Activated T-cell treated with anti-CD3 and anti-CD28 coated beads for 1 hour (primary cell): ENCODE data around the gene MED15.
"Not testable (repeated sequence)": the region's sequence is repeated elsewhere in the genome, so short reads cannot be mapped to it uniquely, and the experiment has no call there.

Experiments
- DNase-seq: peaks from one replicate; pipeline ENCODE4 v3.0.0-alpha.2; 2020; ENCODE audit warnings: low read depth

Gene MED15, protein sequence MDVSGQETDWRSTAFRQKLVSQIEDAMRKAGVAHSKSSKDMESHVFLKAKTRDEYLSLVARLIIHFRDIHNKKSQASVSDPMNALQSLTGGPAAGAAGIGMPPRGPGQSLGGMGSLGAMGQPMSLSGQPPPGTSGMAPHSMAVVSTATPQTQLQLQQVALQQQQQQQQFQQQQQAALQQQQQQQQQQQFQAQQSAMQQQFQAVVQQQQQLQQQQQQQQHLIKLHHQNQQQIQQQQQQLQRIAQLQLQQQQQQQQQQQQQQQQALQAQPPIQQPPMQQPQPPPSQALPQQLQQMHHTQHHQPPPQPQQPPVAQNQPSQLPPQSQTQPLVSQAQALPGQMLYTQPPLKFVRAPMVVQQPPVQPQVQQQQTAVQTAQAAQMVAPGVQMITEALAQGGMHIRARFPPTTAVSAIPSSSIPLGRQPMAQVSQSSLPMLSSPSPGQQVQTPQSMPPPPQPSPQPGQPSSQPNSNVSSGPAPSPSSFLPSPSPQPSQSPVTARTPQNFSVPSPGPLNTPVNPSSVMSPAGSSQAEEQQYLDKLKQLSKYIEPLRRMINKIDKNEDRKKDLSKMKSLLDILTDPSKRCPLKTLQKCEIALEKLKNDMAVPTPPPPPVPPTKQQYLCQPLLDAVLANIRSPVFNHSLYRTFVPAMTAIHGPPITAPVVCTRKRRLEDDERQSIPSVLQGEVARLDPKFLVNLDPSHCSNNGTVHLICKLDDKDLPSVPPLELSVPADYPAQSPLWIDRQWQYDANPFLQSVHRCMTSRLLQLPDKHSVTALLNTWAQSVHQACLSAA

GRCh38 chr22:20507253-20508066, at the start of gene MED15:
Gene MED15, plus strand, starts transcription at chr22:20507610. Its CDS starts 69 bp downstream, at chr22:20507679.
- DNase-seq, result peak; percentile 79

- DNase-seq, result no peak
These were observed 48.8 kb upstream of the MED15 start for GRCh38 chr22:20458530-20459151.

GRCh38 chr22:20459152-20459542, 48.3 kb upstream of the MED15 start:
- DNase-seq, result no peak

DNA sequence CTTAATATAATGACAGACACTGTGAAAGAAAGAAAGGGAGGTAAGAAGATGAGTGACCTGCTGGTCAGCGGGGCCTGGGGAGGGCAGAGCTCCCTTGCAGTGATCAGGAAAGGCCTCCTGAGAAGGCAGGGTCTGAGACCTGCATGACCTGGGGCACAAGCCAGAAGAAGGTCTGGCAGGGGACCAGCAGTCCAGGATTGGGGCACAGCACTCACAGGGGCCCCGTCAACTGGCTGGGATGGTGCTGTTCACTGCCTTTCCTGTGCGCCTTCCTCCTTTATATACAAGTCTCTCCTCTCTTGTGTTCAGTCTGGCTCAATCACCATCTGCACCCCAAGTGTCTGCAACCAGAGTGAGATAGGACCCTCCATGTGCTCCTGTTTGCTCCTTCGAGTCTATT, 47.5 kb upstream of the MED15 start:
- no peak for DNase-seq

DNA sequence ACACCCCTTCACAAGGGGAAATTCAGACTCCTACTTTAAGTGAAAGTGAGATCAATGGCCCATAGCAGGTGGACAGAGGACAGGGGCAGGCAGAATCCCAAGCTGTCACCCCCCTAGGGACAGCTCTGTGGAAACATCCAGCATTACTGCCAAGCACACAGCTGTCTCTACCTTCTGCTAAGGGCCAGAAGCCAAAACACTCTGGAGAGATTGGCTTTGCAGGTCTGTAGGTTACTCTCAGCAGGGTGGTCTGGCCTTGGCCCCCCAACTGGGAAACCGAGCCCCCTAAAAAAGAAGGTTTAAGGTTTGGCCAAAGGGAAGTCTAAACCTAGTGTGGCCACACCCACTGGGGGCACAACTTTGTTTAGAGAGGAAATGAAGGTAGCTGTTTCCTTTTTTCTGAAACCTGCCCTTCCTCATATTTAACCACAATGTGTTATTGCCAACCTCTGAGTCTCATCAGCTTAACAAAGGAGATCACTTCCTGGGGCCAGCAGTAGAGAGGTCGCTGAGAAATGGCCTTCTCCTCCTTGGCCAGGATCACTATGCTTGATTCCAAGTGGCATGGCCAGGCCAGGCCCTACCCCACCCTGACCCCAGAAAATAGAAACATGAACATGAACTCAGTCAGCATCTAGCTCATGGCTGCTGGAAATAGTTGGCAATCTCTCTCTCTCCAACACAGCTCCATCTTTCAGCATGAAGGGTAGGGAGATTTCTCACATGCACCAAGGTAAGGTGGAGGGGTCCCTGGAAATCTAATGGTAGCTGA, 43.9 kb upstream of the MED15 start:
- peak; percentile 22 for DNase-seq

- peak; percentile 45 for DNase-seq
These were observed 43.3 kb upstream of the MED15 start for GRCh38 chr22:20464096-20464614.

GRCh38 chr22:20464912-20465758, 42.3 kb upstream of the MED15 start:
- DNase-seq, result no peak

DNA sequence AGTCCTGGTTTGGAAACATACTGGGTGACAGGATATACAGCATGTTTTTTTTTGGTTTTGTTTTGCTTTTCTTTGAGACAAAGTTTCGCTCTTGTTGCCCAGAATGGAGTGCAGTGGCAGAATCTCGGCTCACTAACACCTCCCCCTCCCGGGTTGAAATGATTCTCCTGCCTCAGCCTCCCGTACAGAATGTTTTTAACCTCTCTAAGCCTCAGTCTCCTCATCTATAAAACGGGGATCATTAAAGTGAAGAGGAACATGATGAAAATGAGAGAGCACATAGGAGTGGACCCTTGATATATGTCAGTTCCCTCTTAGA, 41.7 kb upstream of the MED15 start:
- DNase-seq, result no peak

- no peak for DNase-seq
These were observed 40.6 kb upstream of the MED15 start for GRCh38 chr22:20466659-20467379.

DNA sequence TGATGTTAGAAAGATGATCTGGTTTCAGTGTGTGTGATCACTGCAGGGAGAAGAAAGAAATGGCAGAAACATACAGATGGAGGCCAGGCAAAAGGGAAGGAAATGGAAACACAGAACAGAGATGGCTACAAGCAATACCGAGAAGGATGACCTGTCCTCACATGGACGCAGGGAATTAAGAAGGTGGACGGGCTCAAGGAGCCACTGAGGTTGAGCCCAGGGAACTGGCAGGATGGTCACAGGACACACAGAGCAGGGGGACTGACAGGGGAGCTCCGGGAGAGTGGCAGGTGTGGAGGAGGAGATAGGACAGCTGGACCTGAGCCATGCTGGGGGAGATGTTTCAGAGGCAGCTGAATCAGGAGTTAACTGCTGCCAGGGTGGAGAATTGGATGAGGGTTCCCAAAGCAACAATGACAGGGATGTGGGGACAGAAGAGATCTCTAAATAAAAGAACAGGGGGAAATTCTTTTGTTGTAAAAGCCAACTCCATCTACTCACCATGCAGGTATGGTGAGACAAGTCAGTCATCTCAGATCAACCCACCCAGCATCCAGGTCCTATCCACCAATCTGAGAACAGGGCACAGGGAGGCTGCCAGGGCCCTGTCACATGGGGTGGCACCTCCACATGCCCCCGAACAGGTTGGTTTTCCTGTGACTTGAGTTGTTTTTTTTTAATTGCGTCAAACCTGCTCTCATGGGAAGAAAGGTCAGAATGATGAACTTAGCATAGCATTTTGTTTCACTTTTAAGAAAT, 38.1 kb upstream of the MED15 start:
- no peak for DNase-seq

DNA sequence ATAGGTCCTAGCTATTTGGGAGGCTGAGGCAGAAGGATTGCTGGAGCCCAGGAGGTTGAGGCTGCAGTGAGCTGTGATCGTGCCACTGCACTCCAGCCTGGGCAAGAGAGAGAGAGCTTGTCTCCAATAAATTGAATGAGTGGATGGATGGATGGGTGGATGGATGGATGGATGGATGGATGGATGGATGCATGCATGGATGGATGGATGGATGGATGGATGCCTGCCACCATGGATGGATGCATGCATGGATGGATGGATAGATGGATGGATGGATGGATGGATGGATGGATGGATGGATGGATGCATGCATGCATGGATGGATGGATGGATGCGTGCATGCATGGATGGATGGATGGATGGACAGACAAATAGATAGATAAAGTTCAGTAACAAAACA, 36.9 kb upstream of the MED15 start:
- DNase-seq, result not testable (repeated sequence)

GRCh38 chr22:20471126-20471833, 36.1 kb upstream of the MED15 start:
- DNase-seq, result no peak

DNA sequence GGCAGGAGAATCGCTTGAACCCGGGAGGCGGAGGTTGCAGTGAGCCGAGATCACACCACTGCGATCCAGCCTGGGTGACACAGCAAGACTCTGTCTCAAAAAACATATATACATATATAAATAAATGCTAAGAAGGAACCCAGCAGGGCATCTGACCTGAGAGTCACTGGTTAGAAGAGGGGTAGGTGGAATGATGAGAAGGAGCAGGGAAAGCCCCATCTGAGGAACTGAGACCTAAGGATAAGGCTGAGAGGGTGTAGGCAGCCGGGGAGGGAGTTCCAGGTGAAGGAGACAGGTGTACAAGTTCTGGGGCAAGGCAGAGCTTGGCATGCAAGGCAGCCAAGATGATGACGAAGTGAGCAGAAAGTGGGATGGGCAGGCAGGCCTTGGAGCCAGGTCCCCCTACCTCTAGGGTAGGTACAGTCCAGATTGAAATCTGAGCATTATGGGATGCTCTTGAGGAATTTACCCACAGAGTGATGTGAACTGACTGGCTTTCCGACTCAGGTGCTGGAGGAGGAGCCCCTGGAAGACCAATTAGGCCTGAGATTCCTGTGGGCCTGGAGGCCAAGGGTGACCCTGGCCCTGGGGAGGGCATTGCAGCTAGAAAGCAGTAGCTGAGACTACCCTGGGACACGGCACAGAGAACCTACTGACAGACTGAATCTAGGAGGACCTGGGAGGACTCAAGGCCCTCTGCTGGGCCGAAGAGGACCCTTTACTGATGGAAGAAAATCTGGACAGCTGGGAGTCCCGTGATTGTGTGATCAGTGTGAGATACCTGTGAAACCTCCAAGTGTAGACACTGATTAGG, 34.6 kb upstream of the MED15 start:
- DNase-seq, result no peak

DNA sequence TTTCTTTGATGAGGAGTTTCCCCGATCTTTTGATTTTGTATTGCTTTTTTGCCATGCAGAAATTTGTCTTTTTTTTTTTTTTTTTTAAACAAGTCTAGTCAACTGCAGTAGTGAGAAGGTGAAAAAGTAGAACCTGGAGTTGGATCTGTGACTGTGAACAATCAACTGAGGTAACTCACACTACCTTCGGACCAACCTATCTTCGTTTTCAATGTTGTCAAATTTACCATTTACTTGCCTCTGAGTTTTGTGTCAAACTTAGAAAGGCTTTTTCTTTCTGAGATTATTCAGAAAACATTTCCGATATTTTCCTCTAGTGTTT, 32.3 kb upstream of the MED15 start:
- DNase-seq, result no peak

DNA sequence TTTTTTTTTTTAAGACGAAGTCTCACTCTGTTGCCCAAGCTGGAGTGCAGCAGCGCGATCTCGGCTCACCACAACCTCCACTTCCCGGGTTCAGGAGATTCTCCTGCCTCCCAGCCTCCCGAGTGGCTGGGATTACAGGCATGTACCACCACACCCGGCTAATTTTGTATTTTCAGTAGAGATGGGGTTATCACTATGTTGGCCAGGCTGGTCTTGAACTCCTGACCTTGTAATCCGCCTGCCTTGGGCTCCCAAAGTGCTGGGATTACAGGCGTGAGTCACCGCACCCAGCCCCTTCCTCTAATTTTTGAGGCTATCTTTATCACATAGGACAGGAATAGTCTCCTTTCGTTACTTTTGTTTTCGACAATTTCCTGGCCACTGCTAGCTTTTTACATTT, 31.8 kb upstream of the MED15 start:
- not testable (repeated sequence) for DNase-seq

GRCh38 chr22:20478059-20478458, 29.4 kb upstream of the MED15 start:
- not testable (repeated sequence) for DNase-seq

DNA sequence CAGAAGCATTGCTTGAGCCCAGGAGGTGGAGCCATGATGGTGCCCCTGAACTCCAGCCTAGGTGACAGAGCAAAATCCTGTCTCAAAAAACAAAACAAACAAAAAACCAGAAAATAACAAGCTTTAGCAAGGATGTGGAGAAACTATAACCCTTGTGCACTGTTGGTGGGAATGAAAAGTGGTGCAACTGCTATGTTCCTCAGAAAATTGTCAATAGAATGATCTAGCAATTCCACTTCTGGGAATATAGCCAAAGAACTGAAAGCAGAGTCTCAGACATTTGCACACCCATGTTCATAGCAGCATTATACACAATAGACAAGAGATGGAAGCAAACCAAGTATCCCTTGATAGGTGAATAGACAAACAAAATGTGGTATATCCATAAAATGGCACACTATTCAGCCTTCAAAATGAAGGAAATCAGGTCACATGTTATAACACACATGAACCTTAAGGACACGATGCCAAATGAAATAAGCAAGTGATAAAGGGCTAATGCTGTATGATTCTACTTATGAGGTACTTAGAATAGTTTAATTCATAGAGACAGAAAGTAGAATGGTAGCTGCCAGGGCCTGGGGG, 27.7 kb upstream of the MED15 start:
- no peak for DNase-seq
